ENCODE data around the gene NBPF9.
"Not testable (repeated sequence)": the region's sequence is repeated elsewhere in the genome, so short reads cannot be mapped to it uniquely, and the experiment has no call there.

DNA sequence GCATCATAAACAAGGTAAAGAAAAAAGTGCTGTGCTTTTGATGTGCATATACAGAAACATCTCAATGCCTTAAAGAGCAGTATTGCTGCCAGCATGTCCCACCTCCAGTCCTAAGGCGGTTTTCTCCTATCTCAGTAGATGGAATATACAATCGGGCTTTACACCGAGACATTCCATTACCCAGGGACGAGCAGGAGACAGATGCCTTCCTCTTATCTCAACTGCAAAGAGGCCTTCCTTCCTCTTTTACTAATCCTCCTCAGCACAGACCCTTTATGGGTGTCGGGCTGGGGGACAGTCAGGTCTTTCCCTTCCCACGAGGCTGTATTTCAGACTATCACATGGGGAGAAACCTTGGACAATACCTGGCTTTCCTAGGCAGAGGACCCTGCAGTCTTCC, 10.2 kb downstream of the NBPF9 start:
- not testable (repeated sequence) for TF ChIP-seq POLR2A (IDR thresholded peaks at IDR 0.05); CTCF (IDR thresholded peaks at IDR 0.05 in 4 of 5, conservative IDR thresholded peaks at IDR 0.05 in 1 of 5)

Data from gastrocnemius medialis (tissue), 4 donors.